Sigmoid colon (tissue), 7 donors: ENCODE results near the gene TFF2. TPM values are rescaled to one million over a fixed set of nuclear protein-coding genes. Genes with fewer than 3 reads are reported as not detected.

ENCODE experiments used
- DNase-seq: peaks from one replicate; pipeline ENCODE4 v3.0.0-alpha.2; 2019
- H3K27ac ChIP-seq, 4 donors: fragments of 200-600 bp; sonication (generic); one replicate each; pipeline ENCODE4 v1.5.1; 2016 to 2019; ENCODE audit warnings: mild to moderate bottlenecking in 1 of 4
- H3K27me3 ChIP-seq, 3 donors: fragments of 200-600 bp; sonication (generic); one replicate each; pipeline ENCODE4 v1.5.1; 2019; ENCODE audit warnings: mild to moderate bottlenecking in 1 of 3
- H3K36me3 ChIP-seq, 4 donors: fragments of 200-600 bp; sonication (generic); one replicate each; pipeline ENCODE4 v1.5.1; 2016 to 2019
- H3K4me1 ChIP-seq, 4 donors: fragments of 200-600 bp; sonication (generic); one replicate each; pipeline ENCODE4 v1.5.1; 2017 to 2019
- H3K4me3 ChIP-seq, 4 donors: fragments of 200-600 bp; sonication (generic); one replicate each; pipeline ENCODE4 v1.5.1; 2017 to 2019; ENCODE audit warnings: mild to moderate bottlenecking in 2 of 4, moderate library complexity in 1 of 4
- H3K9me3 ChIP-seq, 4 donors: fragments of 200-600 bp in 3 of 4; sonication (generic) in 3 of 4; one replicate each; pipeline versions ENCODE4 v1.5.1 to v1.6.1; 2013 to 2019
- EP300 ChIP-seq, 4 donors: sonication (generic); formaldehyde crosslinking; IDR thresholded peaks; one replicate each; pipeline ENCODE4 v1.6.1; 2017; ENCODE audit warnings: antibody characterized with exemption in 4 of 4
- POLR2A ChIP-seq, 2 donors: fragments of 450-650 bp; IDR thresholded peaks; one replicate each; pipeline ENCODE4 v1.6.1; 2016; ENCODE audit warnings: antibody characterized with exemption in 2 of 2, mild to moderate bottlenecking in 2 of 2, moderate library complexity in 2 of 2
- POLR2AphosphoS5 ChIP-seq, 4 donors: sonication (generic); formaldehyde crosslinking; IDR thresholded peaks; one replicate each; pipeline ENCODE4 v1.6.1; 2017; ENCODE audit warnings: antibody characterized with exemption in 4 of 4
- WGBS, 2 donors: extraction: QIAGEN DNeasy Blood & Tissue Kit; methylation state at CpG; one replicate each; pipeline ENCODE4 v1.1.7; 2013; 5-methylcytosine and 5-hydroxymethylcytosine counted together
- intact Hi-C: fragments of 100-400 bp; cut with DNase I; formaldehyde crosslinking; loops from one replicate; pipeline ENCODE4 v1.15.1; 2023
- polyA plus RNA-seq, 3 donors: library from polyadenylated mRNA; stranded (reverse); fragments of 200-250 nt; gene quantifications; one replicate each; pipeline ENCODE4 v1.2.3, GENCODE V29; 2013
- total RNA-seq, 4 donors: library from RNA; depleted of rRNA; stranded (reverse); fragments of >200 nt; gene quantifications; one replicate each; pipeline ENCODE4 v1.1.0, GENCODE V29; 2016
- TF ChIP-seq, protein P1 (sequence below), 4 experiments: fragments of 450-650 bp in 3 of 4; fragments of 200-600 bp in 1 of 4; IDR thresholded peaks; one replicate each; pipeline ENCODE4 v1.5.1; 2016 to 2019; ENCODE audit warnings: antibody characterized with exemption in 4 of 4, mild to moderate bottlenecking in 3 of 4, moderate library complexity in 2 of 4
- donor health status: healthy with polysubstance abuse.
- donor health status: Bipolar disorder and iron deficiency.
- donor health status: healthy.

The TFF2 gene
- total and polyA plus RNA-seq, 7 donors = 1.5 to 23.4 (median 3.0) TPM; not detected in 4

- peaks cover 0 to 4% (median 3%) of the 10 kb centered on the region in 4 donors for H3K4me1 ChIP-seq
- no peaks in the 10 kb centered on the region for H3K9me3 ChIP-seq
- H3K4me3 ChIP-seq = no peak overlapping the region
- no peak for DNase-seq
- WGBS, 2 donors = 19 to 67% methylated on average over 6 of the region's 6 CpGs
- TF ChIP-seq POLR2AphosphoS5 (IDR thresholded peaks at IDR 0.05) (no peak), POLR2A (IDR thresholded peaks at IDR 0.05) (no peak), EP300 (IDR thresholded peaks at IDR 0.05) (no peak)
- TF ChIP-seq, protein P1, sequence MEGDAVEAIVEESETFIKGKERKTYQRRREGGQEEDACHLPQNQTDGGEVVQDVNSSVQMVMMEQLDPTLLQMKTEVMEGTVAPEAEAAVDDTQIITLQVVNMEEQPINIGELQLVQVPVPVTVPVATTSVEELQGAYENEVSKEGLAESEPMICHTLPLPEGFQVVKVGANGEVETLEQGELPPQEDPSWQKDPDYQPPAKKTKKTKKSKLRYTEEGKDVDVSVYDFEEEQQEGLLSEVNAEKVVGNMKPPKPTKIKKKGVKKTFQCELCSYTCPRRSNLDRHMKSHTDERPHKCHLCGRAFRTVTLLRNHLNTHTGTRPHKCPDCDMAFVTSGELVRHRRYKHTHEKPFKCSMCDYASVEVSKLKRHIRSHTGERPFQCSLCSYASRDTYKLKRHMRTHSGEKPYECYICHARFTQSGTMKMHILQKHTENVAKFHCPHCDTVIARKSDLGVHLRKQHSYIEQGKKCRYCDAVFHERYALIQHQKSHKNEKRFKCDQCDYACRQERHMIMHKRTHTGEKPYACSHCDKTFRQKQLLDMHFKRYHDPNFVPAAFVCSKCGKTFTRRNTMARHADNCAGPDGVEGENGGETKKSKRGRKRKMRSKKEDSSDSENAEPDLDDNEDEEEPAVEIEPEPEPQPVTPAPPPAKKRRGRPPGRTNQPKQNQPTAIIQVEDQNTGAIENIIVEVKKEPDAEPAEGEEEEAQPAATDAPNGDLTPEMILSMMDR (IDR thresholded peaks at IDR 0.05) = no peak
- no peaks in the 10 kb centered on the region for H3K36me3 ChIP-seq
- peak overlapping the region in 1 of 4 donors; percentile 17 for H3K27ac ChIP-seq
- intact Hi-C loops = no loop called here
- H3K27me3 ChIP-seq = peaks cover 3 to 20% (median 7%) of the 10 kb centered on the region in 3 donors
These were observed 36.0 kb downstream of the TFF2 start for GRCh38 chr21:42314616-42315295.

DNA sequence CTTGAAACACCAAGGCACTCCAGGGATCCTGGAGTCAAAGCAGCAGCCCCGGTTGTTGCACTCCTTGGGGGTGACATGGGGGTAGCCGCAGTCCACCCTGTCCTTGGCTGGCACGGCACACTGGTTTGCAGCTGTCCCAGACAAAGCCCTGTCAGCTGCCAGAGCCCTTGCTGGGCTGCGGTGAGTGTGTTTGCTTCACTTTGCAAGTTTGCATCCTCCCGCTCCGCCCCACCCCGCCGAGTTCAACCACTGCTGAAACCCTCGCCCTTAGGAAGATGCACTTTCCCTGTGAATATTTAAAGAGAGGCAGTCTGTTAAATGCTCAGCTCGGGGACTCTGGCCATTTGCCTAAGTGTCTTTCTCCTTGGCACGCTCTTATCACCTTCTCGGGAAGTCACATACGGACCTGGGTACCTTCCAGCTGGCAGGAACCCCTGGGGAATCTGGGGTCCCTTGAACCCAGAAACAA is 37.3 kb downstream of the TFF2 start:
- intact Hi-C loops = no loop called here
- peaks cover 0 to 9% (median 8%) of the 10 kb centered on the region in 4 donors for H3K4me1 ChIP-seq
- DNase-seq = no peak
- 13 to 58% methylated on average over 13 of the region's 13 CpGs for WGBS, 2 donors
- no peaks in the 10 kb centered on the region for H3K9me3 ChIP-seq
- peaks cover 3 to 26% (median 17%) of the 10 kb centered on the region in 3 donors for H3K27me3 ChIP-seq
- no peaks in the 10 kb centered on the region for H3K36me3 ChIP-seq
- H3K4me3 ChIP-seq = no peak overlapping the region
- H3K27ac ChIP-seq = no peak overlapping the region
- TF ChIP-seq, protein P1 (IDR thresholded peaks at IDR 0.05) = no peak
- TF ChIP-seq POLR2AphosphoS5 (IDR thresholded peaks at IDR 0.05) (no peak), EP300 (IDR thresholded peaks at IDR 0.05) (no peak), POLR2A (IDR thresholded peaks at IDR 0.05) (no peak)

GRCh38 chr21:42312626-42313104 is 38.1 kb downstream of the TFF2 start:
- Histone ChIP-seq H3K36me3 (no peaks in the 10 kb centered on the region), H3K4me1 (peaks cover 0 to 9% (median 8%) of the 10 kb centered on the region in 4 donors), H3K9me3 (no peaks in the 10 kb centered on the region), H3K4me3 (no peak overlapping the region), H3K27ac (no peak overlapping the region), H3K27me3 (peaks cover 8 to 29% (median 18%) of the 10 kb centered on the region in 3 donors)
- DNase-seq = no peak
- WGBS, 2 donors = 26 to 66% methylated on average over 16 of the region's 16 CpGs
- TF ChIP-seq POLR2AphosphoS5 (IDR thresholded peaks at IDR 0.05) (no peak), POLR2A (IDR thresholded peaks at IDR 0.05) (no peak), EP300 (IDR thresholded peaks at IDR 0.05) (no peak)
- TF ChIP-seq, protein P1 (IDR thresholded peaks at IDR 0.05) = no peak
- intact Hi-C loops = no loop called here

GRCh38 chr21:42311816-42312625 is 38.8 kb downstream of the TFF2 start:
- Histone ChIP-seq H3K36me3 (no peaks in the 10 kb centered on the region), H3K27ac (no peak overlapping the region), H3K4me1 (peaks cover 0 to 9% (median 8%) of the 10 kb centered on the region in 4 donors), H3K27me3 (peaks cover 8 to 28% (median 18%) of the 10 kb centered on the region in 3 donors), H3K9me3 (no peaks in the 10 kb centered on the region), H3K4me3 (no peak overlapping the region)
- WGBS, 2 donors = 49 to 80% methylated on average over 21 of the region's 21 CpGs
- TF ChIP-seq POLR2AphosphoS5 (IDR thresholded peaks at IDR 0.05) (no peak), EP300 (IDR thresholded peaks at IDR 0.05) (no peak), POLR2A (IDR thresholded peaks at IDR 0.05) (no peak)
- TF ChIP-seq, protein P1 (IDR thresholded peaks at IDR 0.05) = no peak
- intact Hi-C loops = no loop called here
- no peak for DNase-seq
